Limb (tissue), 2 donors: ENCODE data around the gene NFIC.
"Not testable (repeated sequence)": the region's sequence is repeated elsewhere in the genome, so short reads cannot be mapped to it uniquely, and the experiment has no call there.

Experiments
- DNase-seq, 2 donors: peaks; one replicate each; pipeline ENCODE4 v3.0.0-alpha.2; 2016; ENCODE audit errors: extremely low spot score in 2 of 2

The NFIC gene

DNA sequence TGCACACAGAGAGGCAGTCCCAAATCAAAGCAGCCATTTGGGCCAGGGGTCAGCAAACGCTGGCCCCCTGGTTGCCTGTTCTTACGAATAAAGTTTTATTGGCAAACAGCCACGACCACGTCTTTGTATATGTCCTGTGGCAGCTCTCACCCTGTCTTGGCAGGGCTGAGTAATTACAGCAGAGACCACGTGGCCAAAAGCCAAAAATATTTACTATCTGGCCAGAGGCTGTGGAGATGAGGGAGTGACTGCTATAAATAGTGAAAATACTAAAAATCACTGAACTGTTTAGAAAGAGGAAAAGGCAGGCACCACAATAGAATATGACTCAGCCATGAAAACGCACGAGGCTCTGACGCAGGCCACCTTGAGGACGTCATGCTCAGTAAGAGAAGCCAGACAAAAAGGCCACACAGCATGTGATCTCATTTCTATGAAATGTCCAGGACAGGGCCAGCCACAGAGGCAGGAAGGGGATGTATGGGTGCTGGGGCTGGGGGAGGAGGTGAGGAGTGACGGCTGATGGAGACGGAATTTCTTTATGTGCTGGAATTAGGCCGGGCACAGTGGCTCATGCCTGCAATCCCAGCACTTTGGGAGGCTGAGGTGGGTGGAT is 84.5 kb downstream of the NFIC start:
- DNase-seq, result peak in 1 of 2 donors; percentile 34

DNA sequence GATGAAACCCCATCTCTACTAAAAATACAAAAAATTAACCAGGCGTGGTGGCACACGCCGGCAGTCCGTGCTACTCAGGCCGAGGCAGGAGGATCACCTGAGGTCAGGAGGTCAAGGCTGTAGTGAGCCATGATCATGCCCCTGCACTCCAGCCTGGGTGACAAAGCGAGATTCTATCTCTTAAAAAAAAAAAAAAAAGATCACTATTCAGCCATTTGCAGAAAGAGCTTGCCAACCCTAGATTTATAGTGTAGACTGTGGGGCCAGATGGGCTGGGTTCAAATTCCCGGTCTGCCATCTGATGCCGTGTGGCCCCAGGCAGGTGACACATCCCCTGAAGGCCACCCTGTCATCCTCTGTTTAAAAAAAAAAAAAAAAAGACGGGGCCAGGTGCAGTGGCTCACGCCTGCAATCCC is 85.1 kb downstream of the NFIC start:
- DNase-seq, result no peak

DNA sequence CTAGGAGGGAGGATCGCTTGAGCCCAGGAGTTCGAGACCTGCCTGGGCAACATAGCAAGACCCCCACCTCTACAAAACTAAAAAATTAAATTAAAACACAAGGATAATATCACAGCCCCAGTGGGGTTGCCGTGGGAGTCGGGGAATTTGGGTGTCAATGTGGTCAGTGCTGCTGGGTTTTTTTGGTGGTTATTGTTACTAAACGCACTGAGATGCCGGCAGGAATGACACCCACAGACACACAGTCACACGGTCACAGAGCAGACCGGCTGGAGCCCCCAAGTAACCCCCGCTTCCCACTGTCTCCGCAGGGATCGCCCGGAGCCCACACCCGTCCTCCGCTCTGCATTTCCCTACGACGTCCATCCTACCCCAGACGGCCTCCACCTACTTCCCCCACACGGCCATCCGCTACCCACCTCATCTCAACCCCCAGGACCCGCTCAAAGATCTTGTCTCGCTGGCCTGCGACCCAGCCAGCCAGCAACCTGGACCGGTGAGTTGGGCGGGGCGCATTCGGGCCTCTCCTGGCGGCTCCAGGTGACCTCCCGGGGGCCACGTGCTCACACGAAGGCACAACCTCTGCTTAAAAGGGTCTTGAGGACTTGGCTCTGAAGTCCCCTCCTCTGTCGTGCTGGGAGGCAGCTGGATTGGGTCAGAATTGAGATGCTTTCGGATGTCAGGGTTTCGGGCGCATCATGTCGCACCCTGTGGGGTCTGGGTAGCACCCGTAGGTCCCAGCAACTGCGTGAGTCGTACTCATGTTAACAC is 86.0 kb downstream of the NFIC start:
- no peak for DNase-seq

DNA sequence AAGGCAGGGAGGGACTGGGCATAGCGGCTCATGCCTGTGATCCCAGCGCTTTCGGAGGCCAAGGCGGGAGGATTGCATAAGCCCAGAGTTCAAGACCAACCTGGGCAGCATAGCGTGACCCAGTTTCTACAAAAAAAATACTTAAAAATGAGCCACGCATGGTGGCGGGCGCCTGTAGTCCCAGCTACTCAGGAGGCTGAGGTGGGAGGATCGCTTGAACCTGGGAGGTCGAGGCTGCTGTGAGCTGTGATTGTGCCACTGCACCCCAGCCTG is 86.5 kb downstream of the NFIC start:
- not testable (repeated sequence) for DNase-seq

DNA sequence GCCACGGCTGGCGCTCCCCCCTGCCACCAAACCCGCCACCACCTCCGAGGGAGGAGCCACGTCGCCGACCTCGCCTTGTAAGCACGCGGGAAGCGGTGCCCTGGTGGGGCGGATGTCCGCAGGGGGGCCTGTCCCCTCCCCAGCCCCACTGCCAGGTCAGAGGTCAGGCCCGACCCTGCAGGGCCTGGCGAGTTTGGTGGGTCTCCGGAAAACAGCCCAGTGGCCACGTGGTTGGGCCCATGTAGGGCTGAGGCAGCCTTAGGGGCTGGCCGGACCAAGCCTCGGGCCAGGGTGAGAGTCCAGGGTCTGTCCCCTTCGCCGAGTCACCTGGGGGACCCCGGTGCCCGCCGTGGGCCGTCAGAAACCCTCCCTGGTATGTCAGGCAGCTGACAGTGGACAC is 87.5 kb downstream of the NFIC start:
- DNase-seq, result no peak

DNA sequence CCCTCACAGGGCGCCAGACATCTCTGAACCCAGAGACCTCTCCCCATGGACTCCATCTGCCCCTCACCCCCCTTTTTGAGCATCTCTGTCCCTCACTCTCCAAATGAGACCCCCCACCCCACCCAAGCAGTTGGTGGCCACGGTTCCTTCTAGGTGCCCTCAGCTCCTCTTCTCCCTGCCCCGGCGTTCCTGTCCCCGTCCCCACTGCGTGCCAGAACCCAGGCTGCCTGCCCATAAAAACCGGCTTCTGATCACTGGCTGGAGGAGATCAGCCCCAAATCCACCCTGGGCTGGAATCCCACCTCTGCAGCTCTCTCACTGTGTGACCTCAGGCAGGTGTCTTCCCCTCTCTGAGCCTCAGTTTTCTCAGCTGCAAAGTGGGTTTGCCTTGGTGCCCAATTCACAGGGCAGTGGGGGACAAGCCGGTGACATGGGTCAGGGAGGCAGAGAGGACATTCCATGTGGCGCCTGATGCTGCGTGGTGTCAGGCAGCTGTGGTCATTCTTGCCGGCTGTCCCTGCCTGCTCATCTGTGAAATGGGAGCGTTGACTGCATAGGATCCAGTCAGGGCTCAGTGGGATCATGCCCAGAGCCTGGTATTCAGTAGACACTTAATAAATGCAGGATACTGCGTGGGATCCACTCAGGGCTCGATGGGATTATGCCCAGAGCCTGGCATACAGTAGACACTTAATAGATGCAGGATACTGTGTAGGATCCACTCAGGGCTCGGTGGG is 88.4 kb downstream of the NFIC start:
- DNase-seq, result no peak

DNA sequence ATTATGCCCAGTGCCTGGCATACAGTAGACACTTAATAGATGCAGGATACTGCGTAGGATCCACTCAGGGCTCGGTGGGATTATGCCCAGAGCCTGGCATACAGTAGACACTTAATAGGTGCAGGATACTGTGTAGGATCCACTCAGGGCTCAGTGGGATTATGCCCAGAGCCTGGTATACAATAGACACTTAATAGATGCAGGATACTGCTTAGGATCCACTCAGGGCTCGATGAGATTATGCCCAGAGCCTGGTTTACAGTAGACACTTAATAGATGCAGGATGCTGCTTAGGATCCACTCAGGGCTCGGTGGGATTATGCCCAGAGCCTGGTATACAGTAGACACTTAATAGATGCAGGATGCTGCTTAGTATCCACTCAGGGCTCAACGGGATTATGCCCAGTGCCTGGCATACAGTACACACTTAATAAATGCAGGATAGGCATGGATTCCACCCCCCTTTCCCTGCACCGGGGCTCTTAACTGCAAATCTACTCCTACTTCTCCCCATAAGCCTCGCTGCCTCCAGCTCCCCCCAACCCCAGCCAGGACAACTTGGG is 89.1 kb downstream of the NFIC start:
- DNase-seq, result no peak

DNA sequence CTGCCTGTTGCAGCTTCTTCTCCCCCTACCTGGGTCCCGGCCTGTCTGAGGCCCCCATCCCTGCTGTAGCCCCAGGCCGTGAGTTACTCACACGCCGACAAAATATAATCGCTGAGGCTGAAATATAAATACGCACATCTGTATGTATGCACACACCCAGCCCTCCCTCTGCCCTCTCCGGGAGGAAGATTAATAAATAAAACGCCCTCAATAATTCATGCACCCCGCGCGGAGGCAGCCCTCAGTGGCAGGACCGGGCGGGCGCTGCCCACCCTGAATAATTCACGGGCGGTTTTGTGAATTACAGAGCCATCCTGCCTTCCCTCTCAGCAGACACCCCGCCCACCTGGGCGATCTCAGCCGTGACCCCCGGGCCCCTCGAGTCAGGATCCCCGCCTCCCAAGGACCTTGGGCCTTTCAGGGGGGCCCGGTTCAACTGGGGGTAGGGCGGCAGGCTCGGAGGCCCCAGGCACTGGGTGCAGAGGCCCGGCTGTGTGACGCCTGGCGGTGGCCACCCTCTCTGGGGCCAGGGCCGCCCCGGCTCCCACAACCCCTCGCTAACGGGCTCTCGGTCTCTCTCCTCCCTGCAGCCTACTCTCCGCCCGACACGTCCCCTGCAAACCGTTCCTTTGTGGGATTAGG is 89.7 kb downstream of the NFIC start:
- DNase-seq, result no peak

DNA sequence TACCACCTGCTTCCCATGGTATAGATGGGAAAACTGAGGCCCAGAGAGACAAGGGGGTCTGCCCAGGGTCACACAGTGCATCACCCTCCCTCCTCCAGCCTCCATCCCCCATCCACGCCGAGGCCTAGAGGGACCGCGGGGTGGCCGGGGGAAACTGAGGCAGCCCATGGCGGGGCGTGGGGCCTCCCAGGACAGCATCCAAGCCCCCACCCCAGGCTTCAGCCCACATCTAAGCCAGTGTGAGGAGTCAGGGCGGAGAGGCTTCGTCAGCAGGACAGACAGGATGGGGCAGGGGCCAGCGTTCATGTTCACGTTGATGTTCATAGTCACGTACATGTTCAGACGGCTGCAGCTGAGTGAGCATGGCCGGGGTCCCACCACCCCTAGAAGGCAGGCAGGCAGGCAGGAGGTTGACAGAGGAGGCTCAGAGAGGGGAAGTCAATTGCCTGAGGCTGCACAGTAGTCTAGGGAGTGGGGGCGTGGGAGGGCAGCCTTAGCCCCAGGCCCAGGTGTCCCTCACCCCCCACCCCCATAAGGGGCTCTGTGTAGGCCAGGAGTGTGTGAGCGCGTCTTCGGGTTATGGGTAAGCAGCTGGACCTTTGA is 90.6 kb downstream of the NFIC start:
- no peak for DNase-seq

DNA sequence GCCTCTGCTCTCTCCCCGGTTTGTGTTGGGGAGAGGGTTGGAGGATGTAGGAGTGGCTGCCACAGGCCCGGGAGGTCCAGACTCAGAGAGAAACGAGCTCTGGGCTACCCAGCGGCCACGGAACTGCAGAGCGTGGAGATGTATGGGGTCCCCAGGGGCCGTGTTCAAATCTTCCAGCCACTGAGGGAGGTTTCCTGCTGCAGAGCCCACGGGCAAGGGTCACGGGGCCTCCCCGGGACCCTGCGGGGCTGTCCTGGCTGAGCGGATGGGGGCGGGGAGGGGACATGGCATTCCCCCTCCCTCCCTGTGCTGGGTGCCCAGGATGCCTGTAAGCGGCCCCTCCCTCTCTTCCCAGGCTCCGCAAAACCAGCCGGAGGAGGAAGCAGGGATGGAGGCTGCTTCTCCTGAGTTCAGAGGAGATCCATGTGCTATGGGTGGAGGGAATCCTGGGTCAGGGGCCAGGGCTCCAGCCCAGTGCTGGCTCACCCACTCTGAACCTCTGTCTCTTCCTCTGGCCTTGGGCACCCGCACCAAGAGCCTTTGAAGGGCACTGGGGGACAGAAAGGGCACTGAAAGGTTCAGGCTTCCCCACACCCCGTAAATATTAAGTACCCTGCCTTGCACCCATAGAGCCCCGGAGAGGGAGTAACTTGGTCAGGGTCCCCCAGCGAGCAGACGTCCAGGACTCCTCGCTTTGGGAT is 91.3 kb downstream of the NFIC start:
- peak in 1 of 2 donors; percentile 38 for DNase-seq

DNA sequence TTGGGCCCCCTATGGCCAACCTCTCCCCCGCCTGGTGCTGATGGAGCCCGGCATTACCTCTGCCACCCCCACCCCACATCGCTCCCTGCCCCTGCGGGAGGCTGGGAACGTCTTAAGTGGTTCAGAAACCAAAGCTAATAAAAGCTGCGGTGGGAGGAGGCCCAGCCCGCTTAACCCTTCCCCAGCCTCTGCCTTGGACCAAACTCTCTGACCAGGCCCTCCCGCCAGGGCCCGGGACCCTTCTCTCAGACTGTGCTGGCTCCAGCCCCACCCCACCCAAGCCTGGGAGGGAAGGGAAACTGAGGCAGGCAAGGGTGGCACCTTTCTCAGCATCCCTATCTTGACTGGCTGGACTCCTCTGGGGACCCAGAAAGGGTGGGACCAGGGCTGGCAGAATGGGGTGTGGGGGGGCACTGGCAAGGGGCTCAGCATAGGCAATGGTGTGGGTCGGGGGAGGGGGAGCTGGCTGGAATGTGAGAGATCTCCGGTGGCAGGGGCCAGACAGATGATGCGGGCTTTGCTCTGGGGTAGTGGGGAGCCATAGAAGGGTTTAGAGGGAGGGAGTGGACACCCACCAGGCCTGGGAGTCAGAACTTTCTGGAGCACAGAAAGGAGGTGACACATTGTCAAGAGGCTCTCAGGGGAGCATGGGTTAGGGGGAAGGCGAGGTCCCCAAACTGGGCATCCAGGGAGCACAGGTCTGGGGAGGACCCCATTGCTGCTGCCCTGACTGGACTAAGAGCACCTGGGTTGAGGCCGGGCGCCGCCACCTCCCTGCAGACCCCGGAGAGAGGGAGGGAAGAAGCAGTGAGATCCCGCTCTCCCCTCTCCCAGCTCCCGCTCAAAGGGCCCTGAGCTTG is 92.1 kb downstream of the NFIC start:
- peak; percentile 34 to 73 for DNase-seq

DNA sequence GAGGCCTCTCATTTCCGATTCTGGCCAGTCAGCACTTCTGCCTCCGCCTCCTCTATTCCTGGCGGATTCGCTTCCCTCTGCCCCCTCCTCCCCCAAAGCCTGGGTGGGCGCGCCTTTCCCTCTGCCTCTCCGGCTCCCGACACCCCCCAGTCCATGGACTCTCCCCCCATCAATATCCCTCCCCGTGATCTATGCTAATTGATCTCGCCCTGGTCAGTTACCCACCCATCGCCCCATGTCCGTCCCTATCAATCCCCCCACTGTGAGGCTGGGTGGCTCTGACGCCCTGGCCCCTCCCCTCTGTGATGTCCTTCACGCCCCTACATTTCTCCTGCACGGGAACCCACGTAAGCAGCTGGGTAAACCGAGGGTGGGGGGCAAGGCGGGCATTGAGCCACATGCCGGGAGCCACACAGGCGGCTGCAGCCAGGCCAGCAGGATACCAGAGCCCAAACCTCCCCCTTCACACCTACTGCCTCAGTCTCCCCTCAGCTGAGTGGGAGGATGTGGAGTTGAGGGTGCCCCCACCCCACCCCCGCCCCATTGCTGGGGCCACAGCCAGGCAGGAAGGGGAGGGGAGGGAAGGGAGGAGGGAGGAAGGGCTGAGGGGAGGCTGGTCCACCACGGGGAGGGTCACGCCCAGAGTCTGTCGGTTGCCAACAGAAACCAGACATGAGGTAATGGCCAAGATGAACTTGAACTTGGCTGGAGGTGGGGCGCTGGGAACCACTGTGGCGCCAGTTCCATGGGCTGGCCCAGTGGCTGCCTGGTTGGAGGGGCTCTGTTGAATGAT is 92.9 kb downstream of the NFIC start:
- DNase-seq, result peak; percentile 88 to 91

DNA sequence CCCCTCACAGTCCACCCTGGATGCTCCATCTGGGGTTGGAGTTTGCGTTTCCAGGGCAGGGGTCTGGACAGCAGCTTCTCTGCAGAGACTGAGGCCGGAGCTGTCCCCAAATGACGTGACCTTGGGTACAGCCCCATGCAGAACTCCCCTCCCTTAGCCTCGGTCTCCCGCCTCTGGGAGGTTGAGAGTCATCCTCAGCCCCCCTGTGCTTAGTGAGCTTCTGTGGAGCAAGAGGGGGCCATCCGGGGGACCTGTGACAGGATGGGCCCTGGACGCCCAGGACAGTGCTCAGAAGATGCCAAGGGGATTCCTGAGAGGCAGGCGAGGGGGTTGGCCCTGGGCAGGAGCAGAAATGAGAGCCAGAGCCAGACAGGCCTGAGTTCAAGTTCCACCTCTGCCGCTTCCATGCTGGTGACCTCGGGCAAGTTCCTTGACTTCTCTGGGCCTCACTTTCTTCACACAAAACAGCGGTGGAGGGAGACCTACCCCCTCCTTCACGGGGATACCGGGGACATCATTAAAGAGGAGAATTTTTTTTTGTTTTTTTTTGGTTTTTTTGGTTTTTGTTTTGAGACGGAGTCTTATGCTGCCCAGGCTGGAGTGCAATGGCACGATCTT is 93.7 kb downstream of the NFIC start:
- no peak for DNase-seq

DNA sequence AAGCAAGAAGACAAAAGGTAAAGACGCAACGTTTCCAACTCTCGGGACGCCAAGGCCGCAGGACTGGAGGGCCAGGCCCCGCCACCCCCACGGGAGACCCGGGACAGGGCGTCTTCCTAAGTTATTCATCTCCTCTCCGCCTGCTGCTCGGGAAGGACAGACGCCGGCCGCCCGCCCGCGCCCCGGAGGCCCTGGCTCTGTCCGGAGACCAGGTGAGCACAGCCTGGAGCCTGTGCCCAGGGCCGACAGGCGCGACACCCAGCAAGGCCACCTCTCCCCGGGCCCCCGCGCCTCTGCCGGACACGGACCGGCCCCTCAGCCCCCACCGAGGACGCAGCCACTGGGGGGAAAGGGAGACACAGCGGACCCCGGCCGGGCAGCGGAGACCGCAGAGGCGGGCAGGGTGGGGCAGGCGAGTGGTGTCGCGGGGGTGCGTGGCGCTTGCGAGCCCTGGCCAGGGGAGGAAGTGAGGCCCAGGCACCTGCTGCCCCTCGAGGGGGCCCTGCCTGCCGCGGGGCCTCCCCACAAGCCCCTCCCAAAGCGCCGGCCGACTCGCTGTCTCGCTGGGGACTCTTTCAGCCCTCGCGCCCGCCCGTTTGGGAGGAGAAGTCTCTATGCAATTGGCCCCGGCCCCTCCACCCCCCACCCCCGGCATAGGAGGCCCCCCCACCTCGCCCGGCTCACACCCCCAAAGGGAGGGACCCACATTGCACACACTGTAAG is 96.8 kb downstream of the NFIC start:
- DNase-seq, result no peak

DNA sequence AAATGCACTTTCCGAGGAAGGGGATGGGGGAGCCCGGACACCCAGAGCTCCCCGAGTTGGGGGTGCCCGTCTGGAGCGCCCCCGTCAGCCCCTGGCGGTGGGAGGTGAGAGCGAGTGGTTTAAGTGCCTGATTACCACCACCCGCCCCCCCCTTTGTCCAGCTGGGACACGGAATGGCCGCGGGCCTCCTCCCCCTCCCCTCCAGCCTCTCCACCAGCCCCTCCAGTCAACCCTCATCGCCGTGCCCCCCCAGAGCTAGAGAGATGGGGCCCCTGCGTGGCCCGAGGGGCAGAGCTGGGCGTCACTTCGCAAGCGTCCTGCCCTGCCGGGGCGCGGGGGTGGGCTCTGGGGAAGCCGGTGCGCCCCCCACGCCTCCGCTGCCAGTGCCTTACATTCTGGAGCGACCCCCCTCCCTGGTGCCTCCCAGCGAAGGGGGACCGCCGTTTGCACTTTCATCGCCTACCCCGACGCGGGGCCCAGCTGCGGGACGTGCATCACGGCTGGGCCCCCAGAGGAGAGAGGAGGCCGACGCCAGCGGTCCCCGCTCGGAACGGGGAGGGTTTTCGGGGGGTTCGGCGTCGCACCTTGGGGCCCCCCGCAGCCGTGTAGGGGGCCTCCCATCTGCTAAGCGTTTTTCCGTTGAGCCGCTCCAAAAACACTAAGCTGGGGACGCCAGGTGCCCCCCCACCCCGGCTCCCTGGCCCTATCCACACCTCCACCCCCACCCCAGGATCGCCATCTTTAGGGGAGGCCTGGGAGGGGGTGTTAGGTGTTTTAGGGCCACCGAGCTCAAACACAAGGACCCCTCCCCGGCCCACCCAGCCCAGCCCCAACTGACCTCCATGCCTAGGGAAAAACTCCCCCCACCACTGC is 97.6 kb downstream of the NFIC start:
- peak in 1 of 2 donors; percentile 66 for DNase-seq

DNA sequence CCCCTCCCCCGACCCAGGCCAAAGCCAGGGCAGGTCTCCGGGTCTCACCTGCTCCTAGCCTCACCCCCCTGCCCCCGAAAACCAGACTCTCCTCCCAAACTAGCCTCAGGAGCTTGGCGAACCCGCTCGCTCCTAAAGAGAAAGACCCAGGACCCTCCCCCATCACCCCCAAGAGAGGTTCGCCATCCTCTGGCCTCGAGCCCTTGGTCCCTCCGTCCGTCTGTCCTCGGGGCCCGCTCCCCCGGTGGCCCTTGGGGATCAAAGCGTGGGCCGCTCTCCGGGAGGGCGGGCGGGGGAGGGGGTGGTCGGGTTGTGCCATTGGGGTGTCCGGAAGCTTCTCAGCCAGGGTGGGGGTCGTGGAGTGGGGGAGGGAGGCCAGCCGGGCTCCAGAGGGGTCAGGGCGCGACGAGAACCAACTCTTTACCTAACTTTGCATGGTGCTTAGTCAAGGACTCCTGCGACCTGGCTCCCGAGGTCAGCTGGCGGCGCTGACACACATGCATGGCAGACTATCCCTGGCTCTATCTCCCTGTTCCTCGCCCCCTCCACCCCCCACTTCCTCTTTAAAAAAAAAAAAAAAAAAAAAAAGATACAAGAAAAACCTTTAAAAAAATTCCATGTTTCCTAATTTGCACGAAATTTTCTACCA is 98.3 kb downstream of the NFIC start:
- DNase-seq, result no peak

DNA sequence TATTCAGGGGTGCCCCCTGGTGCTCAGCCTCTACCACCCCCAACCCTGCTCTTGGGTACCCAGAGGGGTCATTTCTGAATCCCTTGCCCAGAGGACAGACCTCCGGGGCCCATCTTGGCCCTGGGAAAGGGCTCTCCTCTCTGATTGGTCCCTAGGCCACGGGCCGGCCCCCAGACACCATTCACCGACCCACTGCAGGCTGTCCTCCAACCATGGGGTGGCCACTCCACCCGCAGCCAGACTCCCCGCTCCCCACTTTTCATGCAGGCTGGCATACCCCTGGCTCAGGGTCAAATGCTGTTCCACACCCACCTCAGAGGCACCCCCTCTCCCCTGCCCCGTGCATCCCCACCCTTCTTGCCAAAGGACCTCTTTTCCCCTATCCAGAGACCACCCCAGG is 99.2 kb downstream of the NFIC start:
- DNase-seq, result no peak
